ENCODE measurements around the gene MED12L. TPM values are rescaled to one million over a fixed set of nuclear protein-coding genes. Genes with fewer than 3 reads are reported as not detected.

Gene MED12L
- total RNA-seq, 3 donors from 2014 or later: 0.48 to 1.6 (median 1.6) TPM

DNA sequence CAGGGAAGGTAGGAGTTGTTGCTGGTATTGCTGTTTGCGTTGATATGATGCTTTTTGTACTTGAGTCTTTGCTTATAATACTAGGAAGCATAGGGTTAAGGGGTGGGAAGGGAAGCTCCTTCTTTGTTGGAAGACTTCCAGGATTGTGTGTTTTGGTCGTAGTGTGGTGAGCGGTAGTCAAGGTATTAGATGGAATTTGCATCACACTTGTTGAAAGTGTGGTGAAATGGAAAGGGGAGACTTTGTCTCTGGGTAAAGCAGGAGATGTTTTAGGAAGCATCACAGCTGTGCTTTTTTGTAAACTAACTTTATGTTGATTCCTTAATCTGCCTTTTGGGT, 360.5 kb downstream of the MED12L start:
- H3K27ac ChIP-seq: no peak overlapping the region

GRCh38 chr3:151452368-151452767, 366.9 kb downstream of the MED12L start:
- TF ChIP-seq CTCF (IDR thresholded peaks at IDR 0.05) (no peak), POLR2A (IDR thresholded peaks at IDR 0.05) (no peak), POLR2AphosphoS5 (IDR thresholded peaks at IDR 0.05) (no peak)
- no peak for DNase-seq (ENCODE audit: low spot score in 2 of 2)
- Histone ChIP-seq H3K9me3 (no peaks in the 10 kb centered on the region), H3K27me3 (no peaks in the 10 kb centered on the region), H3K4me1 (no peaks in the 10 kb centered on the region), H3K36me3 (no peaks in the 10 kb centered on the region), H3K4me3 (no peak overlapping the region), H3K27ac (no peak overlapping the region)
- intact Hi-C loops (cut with DNase I; ENCODE audit: low total_unique reads): no loop called here

More for the DNA sequence above, 360.5 kb downstream of the MED12L start:
- no peaks in the 10 kb centered on the region for H3K27me3 ChIP-seq
- no peak for DNase-seq (ENCODE audit: low spot score in 2 of 2)
- TF ChIP-seq POLR2A (IDR thresholded peaks at IDR 0.05) (no peak), CTCF (IDR thresholded peaks at IDR 0.05) (no peak), POLR2AphosphoS5 (IDR thresholded peaks at IDR 0.05) (no peak)
- H3K4me1 ChIP-seq: no peaks in the 10 kb centered on the region
- H3K9me3 ChIP-seq: no peaks in the 10 kb centered on the region
- intact Hi-C loops (cut with DNase I; ENCODE audit: low total_unique reads): no loop called here
- H3K4me3 ChIP-seq: no peak overlapping the region
- H3K36me3 ChIP-seq: no peaks in the 10 kb centered on the region

- H3K36me3 ChIP-seq: no peaks in the 10 kb centered on the region
- TF ChIP-seq CTCF (IDR thresholded peaks at IDR 0.05) (no peak), POLR2A (IDR thresholded peaks at IDR 0.05) (no peak), POLR2AphosphoS5 (IDR thresholded peaks at IDR 0.05) (no peak)
- no peaks in the 10 kb centered on the region for H3K9me3 ChIP-seq
- intact Hi-C loops (cut with DNase I; ENCODE audit: low total_unique reads): no loop called here
- no peak overlapping the region for H3K4me3 ChIP-seq
- H3K27me3 ChIP-seq: no peaks in the 10 kb centered on the region
- no peak for DNase-seq (ENCODE audit: low spot score in 2 of 2)
- H3K27ac ChIP-seq: no peak overlapping the region
- no peaks in the 10 kb centered on the region for H3K4me1 ChIP-seq
Measured at GRCh38 chr3:151452841-151453240, 367.4 kb downstream of the MED12L start.

- TF ChIP-seq POLR2AphosphoS5 (IDR thresholded peaks at IDR 0.05) (no peak), POLR2A (IDR thresholded peaks at IDR 0.05) (no peak), CTCF (IDR thresholded peaks at IDR 0.05) (no peak)
- no peaks in the 10 kb centered on the region for H3K27me3 ChIP-seq
- intact Hi-C loops (cut with DNase I; ENCODE audit: low total_unique reads): no loop called here
- no peaks in the 10 kb centered on the region for H3K9me3 ChIP-seq
- H3K4me1 ChIP-seq: no peaks in the 10 kb centered on the region
- DNase-seq (ENCODE audit: low spot score in 2 of 2): no peak
- no peak overlapping the region for H3K4me3 ChIP-seq
- no peaks in the 10 kb centered on the region for H3K36me3 ChIP-seq
- no peak overlapping the region for H3K27ac ChIP-seq
Measured at GRCh38 chr3:151456065-151456464, 370.6 kb downstream of the MED12L start.

DNA sequence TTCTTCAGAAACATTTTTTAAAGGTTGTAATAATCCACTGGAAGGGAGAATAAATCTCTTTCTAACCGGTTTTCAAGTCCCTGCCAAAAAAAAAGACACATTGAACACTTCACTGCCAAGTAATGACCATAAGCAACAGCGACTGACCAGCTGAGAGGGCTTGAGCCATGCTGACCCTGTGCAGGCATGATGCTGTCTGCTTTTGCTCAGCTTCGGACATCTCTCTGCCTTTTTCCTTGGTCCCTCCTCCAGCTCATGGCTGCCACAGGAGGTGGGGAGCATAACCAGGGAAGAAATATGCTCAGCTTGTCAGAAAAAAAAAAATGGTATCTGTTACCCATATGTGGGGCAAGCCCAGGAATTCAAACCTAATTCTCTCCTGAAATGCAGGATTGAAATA, 373.9 kb downstream of the MED12L start:
- no peaks in the 10 kb centered on the region for H3K27me3 ChIP-seq
- intact Hi-C loops (cut with DNase I; ENCODE audit: low total_unique reads): no loop called here
- no peaks in the 10 kb centered on the region for H3K9me3 ChIP-seq
- H3K4me1 ChIP-seq: no peaks in the 10 kb centered on the region
- H3K4me3 ChIP-seq: no peak overlapping the region
- TF ChIP-seq POLR2A (IDR thresholded peaks at IDR 0.05): no peak
- TF ChIP-seq POLR2AphosphoS5 (IDR thresholded peaks at IDR 0.05): no peak
- no peak for TF ChIP-seq CTCF (IDR thresholded peaks at IDR 0.05)
- H3K36me3 ChIP-seq: no peaks in the 10 kb centered on the region
- DNase-seq (ENCODE audit: low spot score in 2 of 2): no peak
- no peak overlapping the region for H3K27ac ChIP-seq

Measured in breast epithelium (tissue), 4 donors.